Tibial nerve (tissue), 4 donors: ENCODE measurements around the gene ATG7. TPM values are rescaled to one million over a fixed set of nuclear protein-coding genes. Genes with fewer than 3 reads are reported as not detected.
A peak's percentile ranks its signal among the peaks of the same experiment; 100 is the strongest.
"Not testable (repeated sequence)": the region's sequence is repeated elsewhere in the genome, so short reads cannot be mapped to it uniquely, and the experiment has no call there.

Experiments used
- DNase-seq, 2 donors: peaks; one replicate each; pipeline ENCODE4 v3.0.0-alpha.2; 2019; ENCODE audit warnings: low spot score in 2 of 2
- H3K27ac ChIP-seq, 4 donors: fragments of 200-600 bp; sonication (generic) in 3 of 4; one replicate each; pipeline ENCODE4 v1.5.1; 2017 to 2019; ENCODE audit warnings: mild to moderate bottlenecking in 1 of 4
- H3K27me3 ChIP-seq, 2 donors: fragments of 200-600 bp; sonication (generic) in 1 of 2; one replicate each; pipeline versions ENCODE4 v1.5.1 to v1.6.0; 2017 to 2019
- H3K36me3 ChIP-seq, 3 donors: fragments of 200-600 bp; sonication (generic); one replicate each; pipeline ENCODE4 v1.5.1; 2018 to 2019
- H3K4me1 ChIP-seq, 4 donors: fragments of 200-600 bp; sonication (generic) in 3 of 4; one replicate each; pipeline ENCODE4 v1.5.1; 2017 to 2019
- H3K4me3 ChIP-seq, 4 donors: fragments of 200-600 bp; sonication (generic) in 3 of 4; one replicate each; pipeline ENCODE4 v1.5.1; 2017 to 2019; ENCODE audit warnings: mild to moderate bottlenecking in 1 of 4, moderate library complexity in 1 of 4
- H3K9me3 ChIP-seq, 4 donors: fragments of 200-600 bp; sonication (generic) in 3 of 4; one replicate each; pipeline ENCODE4 v1.5.1; 2017 to 2019
- CTCF ChIP-seq, 5 experiments: fragments of 200-600 bp in 3 of 5; fragments of 450-650 bp in 2 of 5; sonication (generic) in 3 of 5; IDR thresholded peaks; one replicate each; pipeline ENCODE4 v1.5.1; 2016 to 2019; ENCODE audit warnings: antibody characterized with exemption in 5 of 5, mild to moderate bottlenecking in 3 of 5, moderate library complexity in 2 of 5
- EP300 ChIP-seq, 2 donors: sonication (generic); formaldehyde crosslinking; IDR thresholded peaks; one replicate each; pipeline ENCODE4 v1.6.1; 2017; ENCODE audit warnings: antibody characterized with exemption in 2 of 2, mild to moderate bottlenecking in 1 of 2
- POLR2A ChIP-seq, 2 donors: fragments of 450-650 bp; IDR thresholded peaks; one replicate each; pipeline ENCODE4 v1.6.1; 2017; ENCODE audit warnings: antibody characterized with exemption in 2 of 2, mild to moderate bottlenecking in 2 of 2, moderate library complexity in 2 of 2
- WGBS, 2 donors: methylation state at CpG; one replicate each; pipeline ENCODE4 v1.1.5; 2018; 5-methylcytosine and 5-hydroxymethylcytosine counted together
- total RNA-seq, 4 donors: library from RNA; depleted of rRNA; stranded (reverse); fragments of >200 nt; gene quantifications; one replicate each; pipeline ENCODE4 v1.1.0, GENCODE V29; 2016

ATG7 gene
- total RNA-seq, 4 donors from 2014 or later = 71.0 to 94.0 (median 76.2) TPM

GRCh38 chr3:11444404-11444803 lies 172.2 kb downstream of the ATG7 start:
- no peak overlapping the region for H3K4me3 ChIP-seq
- H3K4me1 ChIP-seq = peaks cover 0 to 14% (median 0%) of the 10 kb centered on the region in 4 donors
- no peaks in the 10 kb centered on the region for H3K9me3 ChIP-seq
- no peaks in the 10 kb centered on the region for H3K27me3 ChIP-seq
- DNase-seq = no peak
- no peak for TF ChIP-seq POLR2A (IDR thresholded peaks at IDR 0.05)
- 33 to 51% methylated on average over 1 of the region's 1 CpG for WGBS, 2 donors
- no peaks in the 10 kb centered on the region for H3K36me3 ChIP-seq
- H3K27ac ChIP-seq = no peak overlapping the region

- WGBS, 2 donors = 82% methylated on average over 3 of the region's 3 CpGs
- H3K9me3 ChIP-seq, DNase-seq, H3K4me3 ChIP-seq, H3K36me3 ChIP-seq, H3K27me3 ChIP-seq: not testable (repeated sequence)
- Histone ChIP-seq H3K4me1 (peaks cover 0 to 14% (median 0%) of the 10 kb centered on the region in 4 donors), H3K27ac (peak overlapping the region in 1 of 4 donors; percentile 46)
Observed at GRCh38 chr3:11445193-11445592, 173.0 kb downstream of the ATG7 start.

DNA sequence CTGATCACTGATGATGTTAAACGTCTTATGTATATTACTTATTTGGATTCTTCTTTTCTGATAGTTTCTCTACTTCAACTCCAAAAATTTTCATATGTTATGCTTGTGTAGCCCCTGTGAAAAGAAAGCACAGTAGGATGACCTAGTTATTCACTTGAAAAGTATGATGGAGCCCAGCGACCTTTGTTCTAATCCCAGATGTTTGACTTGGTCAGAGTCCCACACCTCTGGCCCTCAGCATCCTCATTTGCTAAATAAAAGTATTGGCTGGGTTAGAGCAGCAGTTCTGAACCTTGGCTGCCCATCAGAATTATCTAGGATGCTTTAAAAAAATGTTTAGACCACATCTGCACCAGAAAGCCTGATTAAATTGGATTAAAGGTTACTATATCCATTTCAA lies 173.7 kb downstream of the ATG7 start:
- Histone ChIP-seq H3K4me3 (no peak overlapping the region), H3K4me1 (peaks cover 0 to 14% (median 0%) of the 10 kb centered on the region in 4 donors), H3K27ac (peak overlapping the region in 1 of 4 donors; percentile 46), H3K9me3 (no peaks in the 10 kb centered on the region), H3K27me3 (no peaks in the 10 kb centered on the region), H3K36me3 (no peaks in the 10 kb centered on the region)
- 50 to 59% methylated on average over 2 of the region's 2 CpGs for WGBS, 2 donors
- DNase-seq = peak in 1 of 2 donors; percentile 36
- no peak for TF ChIP-seq CTCF (IDR thresholded peaks at IDR 0.05)

DNA sequence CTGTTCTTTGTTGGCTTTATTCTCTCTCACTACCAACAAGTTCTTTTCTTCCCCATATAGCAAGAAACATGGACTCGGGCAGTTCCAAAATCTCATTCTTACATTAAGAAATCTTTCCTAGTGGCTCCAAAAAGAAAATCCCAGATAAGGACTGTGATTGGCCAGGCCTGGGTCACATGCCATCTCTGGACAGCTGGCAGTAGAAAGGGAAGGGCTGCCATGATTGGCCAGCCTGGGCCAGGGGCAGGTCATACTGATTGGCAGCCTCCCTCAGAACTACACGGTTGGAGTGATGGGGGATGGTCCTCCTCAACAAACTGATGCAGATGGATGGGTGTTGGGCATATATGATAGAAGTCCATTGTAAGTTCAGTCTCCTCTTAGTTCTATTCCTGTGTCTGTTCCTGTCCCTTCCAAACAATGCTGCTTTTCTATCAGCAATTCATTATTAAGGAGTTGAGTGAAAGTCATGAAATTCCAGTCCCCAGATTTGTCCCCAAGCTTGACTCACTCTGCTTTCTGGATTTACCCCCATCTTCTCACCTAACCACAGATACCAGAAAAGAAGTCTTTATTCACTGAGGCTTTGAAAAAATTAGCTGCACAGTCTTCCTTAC lies 175.5 kb downstream of the ATG7 start:
- Histone ChIP-seq H3K27ac (peak overlapping the region in 1 of 4 donors; percentile 14), H3K4me1 (peaks cover 0 to 17% (median 0%) of the 10 kb centered on the region in 4 donors), H3K4me3 (no peak overlapping the region), H3K9me3 (no peaks in the 10 kb centered on the region), H3K36me3 (no peaks in the 10 kb centered on the region), H3K27me3 (no peaks in the 10 kb centered on the region)
- TF ChIP-seq EP300 (IDR thresholded peaks at IDR 0.05) = no peak
- no peak for DNase-seq
- 37 to 70% methylated on average over 2 of the region's 2 CpGs for WGBS, 2 donors

DNA sequence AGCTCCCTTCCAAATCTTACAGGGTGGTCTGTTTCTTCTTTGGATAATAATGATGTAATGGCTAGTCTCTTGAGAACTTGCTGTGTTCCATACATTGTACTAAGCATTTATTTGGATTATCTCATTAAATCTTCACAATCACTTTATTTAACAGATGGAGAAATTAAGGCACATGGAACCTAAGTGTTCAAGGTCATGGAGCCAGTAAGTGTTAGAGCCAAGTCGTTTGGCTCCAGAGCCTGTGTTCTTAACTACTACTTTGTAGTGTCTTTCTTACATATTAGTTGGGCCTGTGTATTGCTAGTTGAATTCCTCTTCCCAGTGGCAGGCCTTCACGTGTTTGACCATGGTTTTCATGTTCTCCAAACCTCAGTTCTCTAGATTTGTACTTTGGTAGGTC lies 177.8 kb downstream of the ATG7 start:
- DNase-seq = no peak
- 73 to 80% methylated on average over 2 of the region's 2 CpGs for WGBS, 2 donors

GRCh38 chr3:11452312-11452711 lies 180.1 kb downstream of the ATG7 start:
- H3K4me3 ChIP-seq = no peak overlapping the region
- H3K4me1 ChIP-seq = peaks cover 0 to 20% (median 1%) of the 10 kb centered on the region in 4 donors
- H3K27ac ChIP-seq = peak overlapping the region in 2 of 4 donors; percentile 65 to 71
- H3K27me3 ChIP-seq = no peaks in the 10 kb centered on the region
- WGBS, 2 donors = 78 to 90% methylated on average over 5 of the region's 5 CpGs
- DNase-seq = no peak
- H3K36me3 ChIP-seq = no peaks in the 10 kb centered on the region
- no peaks in the 10 kb centered on the region for H3K9me3 ChIP-seq
- TF ChIP-seq CTCF (IDR thresholded peaks at IDR 0.05) (no peak), POLR2A (IDR thresholded peaks at IDR 0.05) (no peak), EP300 (IDR thresholded peaks at IDR 0.05) (no peak)

More for the DNA sequence above, 177.8 kb downstream of the ATG7 start:
- TF ChIP-seq CTCF (IDR thresholded peaks at IDR 0.05) = no peak
- TF ChIP-seq POLR2A (IDR thresholded peaks at IDR 0.05) = no peak
- TF ChIP-seq EP300 (IDR thresholded peaks at IDR 0.05) = no peak
- Histone ChIP-seq H3K27me3 (no peaks in the 10 kb centered on the region), H3K36me3 (no peaks in the 10 kb centered on the region), H3K4me1 (peaks cover 0 to 34% (median 1%) of the 10 kb centered on the region in 4 donors), H3K27ac (no peak overlapping the region), H3K9me3 (no peaks in the 10 kb centered on the region), H3K4me3 (no peak overlapping the region)
